HG02571 (cell line): ENCODE measurements around the gene RFC4.
"Not testable (repeated sequence)": the region's sequence is repeated elsewhere in the genome, so short reads cannot be mapped to it uniquely, and the experiment has no call there.

Experiments used
- ATAC-seq: cut with Tn5 transposase; IDR thresholded peaks from one replicate; pipeline ENCODE4 v1.9.1; 2021; ENCODE audit warnings: mild to moderate bottlenecking, moderate library complexity; ENCODE audit not compliant: unreplicated experiment

Gene RFC4

GRCh38 chr3:186825294-186825821, 19.1 kb upstream of the RFC4 start:
- no peak for ATAC-seq

GRCh38 chr3:186824430-186825139, 18.3 kb upstream of the RFC4 start:
- no peak for ATAC-seq

- no peak for ATAC-seq
Measured at GRCh38 chr3:186823386-186823785, 17.1 kb upstream of the RFC4 start.

GRCh38 chr3:186822388-186822759, 16.1 kb upstream of the RFC4 start:
- not testable (repeated sequence) for ATAC-seq

- no peak for ATAC-seq
Measured at GRCh38 chr3:186821429-186822387, 15.4 kb upstream of the RFC4 start.

GRCh38 chr3:186818956-186819355, 12.7 kb upstream of the RFC4 start:
- ATAC-seq = no peak

GRCh38 chr3:186818516-186818915, 12.2 kb upstream of the RFC4 start:
- no peak for ATAC-seq

GRCh38 chr3:186815435-186815834, 9.2 kb upstream of the RFC4 start:
- ATAC-seq = no peak

GRCh38 chr3:186814100-186814499, 7.8 kb upstream of the RFC4 start:
- no peak for ATAC-seq

GRCh38 chr3:186811313-186811712, 5.0 kb upstream of the RFC4 start:
- not testable (repeated sequence) for ATAC-seq

- no peak for ATAC-seq
Measured at GRCh38 chr3:186810336-186810996, 4.2 kb upstream of the RFC4 start.

- no peak for ATAC-seq
Measured at GRCh38 chr3:186807231-186807630, 949 bp upstream of the RFC4 start.

GRCh38 chr3:186803447-186803846, 2.8 kb downstream of the RFC4 start:
- ATAC-seq = not testable (repeated sequence)

GRCh38 chr3:186802701-186803100, 3.6 kb downstream of the RFC4 start:
- no peak for ATAC-seq

- ATAC-seq = no peak
Measured at GRCh38 chr3:186800285-186800684, 6.0 kb downstream of the RFC4 start.

GRCh38 chr3:186798239-186798874, 7.9 kb downstream of the RFC4 start:
- ATAC-seq = no peak

- ATAC-seq = no peak
Measured at GRCh38 chr3:186790261-186790981, 15.9 kb downstream of the RFC4 start.

- no peak for ATAC-seq
Measured at GRCh38 chr3:186789554-186790260, 16.6 kb downstream of the RFC4 start.
